Ovary (tissue), 10 donors: ENCODE measurements around the gene ZNF528. TPM values are rescaled to one million over a fixed set of nuclear protein-coding genes. Genes with fewer than 3 reads are reported as not detected.

ENCODE experiments used
- DNase-seq, 5 donors: peaks; one replicate each; pipeline ENCODE4 v3.0.0-alpha.2; 2019 to 2020
- H3K27ac ChIP-seq, 2 donors: fragments of 200-600 bp; one replicate each; pipeline versions ENCODE4 v1.5.1 to v1.8.0; 2019 to 2022
- H3K27me3 ChIP-seq: fragments of 200-600 bp; one replicate; pipeline ENCODE4 v1.8.0; 2022
- H3K36me3 ChIP-seq: fragments of 200-600 bp; sonication (generic); one replicate; pipeline ENCODE4 v1.5.1; 2019
- H3K4me1 ChIP-seq: one replicate; pipeline ENCODE4 v1.8.1; 2013; ENCODE audit warnings: mild to moderate bottlenecking, moderate library complexity; ENCODE audit not compliant: insufficient read depth
- H3K4me3 ChIP-seq: fragments of 200-600 bp; sonication (generic); one replicate; pipeline ENCODE4 v1.5.1; 2017
- H3K9me3 ChIP-seq, 2 donors: fragments of 200-600 bp in 1 of 2; sonication (generic) in 1 of 2; one replicate each; pipeline versions ENCODE4 v1.5.1 to v1.8.1; 2013 to 2019; ENCODE audit warnings: mild to moderate bottlenecking in 1 of 2, moderate library complexity in 1 of 2
- CTCF ChIP-seq, 3 donors: fragments of 450-650 bp in 2 of 3; fragments of 200-600 bp in 1 of 3; IDR thresholded peaks; one replicate each; pipeline versions ENCODE4 v1.5.1 to v1.8.0; 2016 to 2022; ENCODE audit warnings: antibody characterized with exemption in 3 of 3, mild to moderate bottlenecking in 1 of 3
- EP300 ChIP-seq: sonication (generic); formaldehyde crosslinking; IDR thresholded peaks from one replicate; pipeline ENCODE4 v1.6.1; 2017; ENCODE audit warnings: antibody characterized with exemption
- POLR2A ChIP-seq: fragments of 450-650 bp; IDR thresholded peaks from one replicate; pipeline ENCODE4 v1.6.1; 2017; ENCODE audit warnings: antibody characterized with exemption, mild to moderate bottlenecking, moderate library complexity
- WGBS, 3 donors: extraction: QIAGEN DNeasy Blood & Tissue Kit in 1 of 3; methylation state at CpG; one replicate each; pipeline versions ENCODE4 v1.1.5 to v1.1.7; 2013 to 2017; 5-methylcytosine and 5-hydroxymethylcytosine counted together
- intact Hi-C, 4 donors: fragments of 100-400 bp; cut with DNase I; formaldehyde crosslinking; loops; one replicate each; pipeline versions ENCODE4 v1.11.0 to v1.15.1; 2022 to 2023
- long read RNA-seq, 3 donors: library from polyadenylated mRNA in 2 of 3; unstranded in 2 of 3; transcript quantifications; one replicate each; pipeline ENCODE4 v2.0.0 and lab custom pipeline, GENCODE V29; 2021 to 2026
- polyA plus RNA-seq, 2 donors: library from polyadenylated mRNA; stranded (reverse); fragments of 200-250 nt in 1 of 2; fragments of 350-450 nt in 1 of 2; fragmentation: Illumina TruSeq in 1 of 2; extraction: RNeasy Lipid Tissue Mini Kit (QIAGEN cat#74804) in 1 of 2; gene quantifications; one replicate each; pipeline ENCODE4 v1.2.3, GENCODE V29; 2013 to 2014
- total RNA-seq, 7 donors: library from RNA; depleted of rRNA in 2 of 7; stranded (reverse); fragments of >200 nt in 2 of 7; fragmentation: NEBNext Ultra II Directional in 3 of 7; extraction: Animal tissue kit (Norgen Biotek cat#: 25700) in 3 of 7; gene quantifications; one replicate each; pipeline versions ENCODE4 v1.1.0 to v1.2.4, GENCODE V29; 2016 to 2023
- donor health status: DM: no; HTN: no; CAD: no; lungs with moderate emphysema.
- donor health status: DM: no; HTN: no; CAD: no.
- donor health status: Bipolar disorder and iron deficiency.
- donor health status: DM: yes; HTN: yes; CAD: no.
- donor health status: DM: no; HTN: no; CAD: no.
- donor health status: DM: yes; HTN: yes; CAD: no.

The ZNF528 gene
- 10 to 100 TPM; 18.7 to 36.6 (median 28.5) TPM for total RNA-seq
- 10 to 100 TPM; 12.5 to 29.0 TPM for polyA plus RNA-seq
- long read RNA-seq, donor 1, partial matches to known transcripts, result 0 of 2 reads
- long read RNA-seq, donor 1, other reads (novel, unspliced or antisense), result 2 of 2 reads
- long read RNA-seq, donor 2, full-length matches to known transcripts, result 37 of 37 reads
- long read RNA-seq, donor 2, partial matches to known transcripts, result 0 of 37 reads
- long read RNA-seq, donor 2, other reads (novel, unspliced or antisense), result 0 of 37 reads
- long read RNA-seq, donor 3, full-length matches to known transcripts, result 4 of 11 reads
- long read RNA-seq, donor 3, partial matches to known transcripts, result 1 of 11 reads
- long read RNA-seq, donor 3, other reads (novel, unspliced or antisense), result 6 of 11 reads

GRCh38 chr19:52397310-52398080, at the start of gene ZNF528:
Gene ZNF528 (plus strand): TSS chr19:52397849. CDS start chr19:52402014, 4,165 bp downstream.
- peaks cover 1% of the 10 kb centered on the region for H3K4me1 ChIP-seq
- intact Hi-C loops, result no loop called here
- DNase-seq, result peak; percentile 94 to 98 (median 96)
- peak within 1 kb of the TSS; percentile 66 for H3K4me3 ChIP-seq
- H3K27ac ChIP-seq, result peak within 1 kb of the TSS in 1 of 2 donors; percentile 32
- H3K36me3 ChIP-seq, result no peaks in the 10 kb centered on the region
- no peaks in the 10 kb centered on the region for H3K27me3 ChIP-seq
- 1% methylated on average over 36 of the region's 36 CpGs for WGBS, 3 donors
- no peak for TF ChIP-seq EP300
- peak; percentile 54 for TF ChIP-seq POLR2A
- H3K9me3 ChIP-seq, result peaks cover 0 to 15% of the 10 kb centered on the region in 2 donors

- intact Hi-C loops, result no loop called here
- no peaks in the 10 kb centered on the region for H3K36me3 ChIP-seq
- H3K4me1 ChIP-seq, result no peaks in the 10 kb centered on the region
- no peaks in the 10 kb centered on the region for H3K27me3 ChIP-seq
- H3K9me3 ChIP-seq, result peaks cover 0 to 6% of the 10 kb centered on the region in 2 donors
- DNase-seq, result no peak
- H3K4me3 ChIP-seq, result no peak overlapping the region
- TF ChIP-seq POLR2A (no peak), CTCF (IDR thresholded peaks at IDR 0.05) (no peak), EP300 (no peak)
- H3K27ac ChIP-seq, result no peak overlapping the region
- WGBS, 3 donors, result 73 to 75% (median 74%) methylated on average over 9 of the region's 9 CpGs
Measured at GRCh38 chr19:52351512-52351911, 46.1 kb upstream of the ZNF528 start.

GRCh38 chr19:52366414-52366824, 31.2 kb upstream of the ZNF528 start:
- TF ChIP-seq EP300 (no peak), POLR2A (no peak), CTCF (IDR thresholded peaks at IDR 0.05) (no peak)
- no peaks in the 10 kb centered on the region for H3K36me3 ChIP-seq
- DNase-seq, result no peak
- H3K4me1 ChIP-seq, result no peaks in the 10 kb centered on the region
- H3K27me3 ChIP-seq, result no peaks in the 10 kb centered on the region
- H3K27ac ChIP-seq, result no peak overlapping the region
- no peak overlapping the region for H3K4me3 ChIP-seq
- peaks cover 4 to 24% of the 10 kb centered on the region in 2 donors for H3K9me3 ChIP-seq
- intact Hi-C loops, result no loop called here
- 97 to 98% (median 97%) methylated on average over 8 of the region's 8 CpGs for WGBS, 3 donors

- peak; percentile 93 to 96 (median 94) for DNase-seq
- Histone ChIP-seq H3K27me3 (no peaks in the 10 kb centered on the region), H3K9me3 (peaks cover 4 to 23% of the 10 kb centered on the region in 2 donors), H3K4me1 (no peaks in the 10 kb centered on the region), H3K27ac (peak within 1 kb of the TSS; percentile 66 to 89), H3K4me3 (peak within 1 kb of the TSS; percentile 59), H3K36me3 (no peaks in the 10 kb centered on the region)
- intact Hi-C loops, result no loop called here
- WGBS, 3 donors, result 1% methylated on average over 52 of the region's 52 CpGs
- TF ChIP-seq POLR2A (peak; percentile 61), EP300 (no peak)
Measured at GRCh38 chr19:52369559-52370340, 27.9 kb upstream of the ZNF528 start, which contains the start of gene ZNF880. Gene ZNF880 (plus strand): TSS chr19:52369923. CDS start chr19:52369966, 43 bp downstream.

- peak overlapping the region; percentile 59 for H3K4me3 ChIP-seq
- WGBS, 3 donors, result 25 to 34% (median 29%) methylated on average over 7 of the region's 7 CpGs
- DNase-seq, result no peak
- H3K36me3 ChIP-seq, result no peaks in the 10 kb centered on the region
- H3K27me3 ChIP-seq, result no peaks in the 10 kb centered on the region
- no peaks in the 10 kb centered on the region for H3K4me1 ChIP-seq
- H3K9me3 ChIP-seq, result peaks cover 2 to 21% of the 10 kb centered on the region in 2 donors
- peak overlapping the region; percentile 66 to 89 for H3K27ac ChIP-seq
- intact Hi-C loops, result no loop called here
- TF ChIP-seq EP300 (no peak), POLR2A (no peak), CTCF (IDR thresholded peaks at IDR 0.05) (no peak)
Measured at GRCh38 chr19:52370341-52370710, 27.3 kb upstream of the ZNF528 start.
